Esophagus squamous epithelium (tissue), 4 donors: Measurements from ENCODE around the gene NRXN3.

Experiments
- CTCF ChIP-seq, 6 experiments: fragments of 450-650 bp in 4 of 6; fragments of 200-600 bp in 2 of 6; sonication (generic) in 2 of 6; IDR thresholded peaks; one replicate each; pipeline ENCODE4 v1.5.1; 2016 to 2019; ENCODE audit warnings: antibody characterized with exemption in 6 of 6, mild to moderate bottlenecking in 4 of 6, moderate library complexity in 4 of 6
- POLR2A ChIP-seq, 4 donors: fragments of 450-650 bp; IDR thresholded peaks; one replicate each; pipeline ENCODE4 v1.6.1; 2017; ENCODE audit warnings: antibody characterized with exemption in 4 of 4, mild to moderate bottlenecking in 4 of 4, moderate library complexity in 3 of 4

- TF ChIP-seq CTCF (IDR thresholded peaks at IDR 0.05) (no peak), POLR2A (IDR thresholded peaks at IDR 0.05) (no peak)
Observed at GRCh38 chr14:78975734-78976133, 805.6 kb downstream of the NRXN3 start.
